ENCODE measurements around the gene PPM1N.

- TF ChIP-seq POLR2AphosphoS5 (IDR thresholded peaks at IDR 0.05; ENCODE audit: low read depth, low read length), result no peak
- no peak for TF ChIP-seq POLR2A (IDR thresholded peaks at IDR 0.05; ENCODE audit: low read depth, low read length)
- TF ChIP-seq POU2F2 (IDR thresholded peaks at IDR 0.05; ENCODE audit: low read depth, low read length), result no peak
- TF ChIP-seq PAX5 (IDR thresholded peaks at IDR 0.05; ENCODE audit: insufficient read depth, low read length, severe bottlenecking), result no peak
Observed at GRCh38 chr19:45470762-45471081, 27.5 kb upstream of the PPM1N start.

All from GM12891 (cell line).